ENCODE measurements around the gene DISC1.
"Not testable (repeated sequence)": the region's sequence is repeated elsewhere in the genome, so short reads cannot be mapped to it uniquely, and the experiment has no call there.

DISC1 gene

DNA sequence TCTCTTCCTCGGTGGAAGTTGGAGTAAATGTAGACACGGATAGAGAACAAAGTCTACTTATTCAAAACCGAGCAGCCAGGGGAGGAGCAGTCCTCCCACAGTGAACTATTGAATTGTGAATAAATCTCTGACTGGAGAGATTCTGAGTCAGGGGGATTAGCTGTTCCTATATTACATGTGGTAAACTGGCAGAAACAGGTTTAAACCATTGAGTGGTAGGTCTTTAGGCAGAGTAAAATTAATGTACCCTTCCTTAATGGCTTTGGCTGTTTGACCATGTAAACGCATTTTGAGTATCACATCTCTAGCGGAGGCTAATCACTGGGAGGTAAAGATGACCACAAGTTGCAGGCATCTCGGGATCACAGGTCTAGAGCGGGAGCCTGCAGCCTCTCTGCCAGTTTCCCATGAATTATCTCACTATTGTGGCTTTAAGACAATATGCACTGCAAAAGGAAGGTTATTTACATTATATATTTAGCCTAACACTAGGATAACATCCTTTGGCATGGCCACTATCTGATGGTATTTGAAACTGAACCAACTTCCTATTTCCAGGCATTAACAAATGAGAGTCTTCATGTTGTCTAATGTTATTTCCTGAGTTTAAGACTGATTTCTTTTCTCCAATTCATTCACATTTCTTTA is 7.9 kb upstream of the DISC1 start:
- Histone ChIP-seq H3K27me3 (ENCODE audit: low read length) (no peaks in the 10 kb centered on the region), H3K9me3 (ENCODE audit: insufficient read depth, low read length) (0 out of 2 replicates have a peak, but pooled peaks cover 7% of the 10 kb centered on the region), H2AFZ (ENCODE audit: low read depth, low read length, severe bottlenecking) (no peak overlapping the region), H3K4me3 (ENCODE audit: insufficient read depth, low read length, poor library complexity, severe bottlenecking) (no peak overlapping the region), H3K4me2 (ENCODE audit: low read depth, low read length, poor library complexity, severe bottlenecking) (no peak overlapping the region), H3K27ac (ENCODE audit: low read depth, low read length) (no peak overlapping the region), H3K36me3 (ENCODE audit: low read length) (no peaks in the 10 kb centered on the region), H3K9me2 (replicated peaks; ENCODE audit: insufficient read depth, low read length) (no peaks in the 10 kb centered on the region), H4K20me1 (ENCODE audit: low read depth, low read length) (no peaks in the 10 kb centered on the region), H3K79me2 (ENCODE audit: insufficient read depth, low read length) (no peaks in the 10 kb centered on the region), H3F3A (ENCODE audit: insufficient read depth) (no peaks in the 10 kb centered on the region), H3K9ac (ENCODE audit: low read length) (no peak overlapping the region)
- TF ChIP-seq EZH2phosphoT487 (conservative IDR thresholded peaks at IDR 0.05; ENCODE audit: low read length): no peak
- TF ChIP-seq, protein P1, sequence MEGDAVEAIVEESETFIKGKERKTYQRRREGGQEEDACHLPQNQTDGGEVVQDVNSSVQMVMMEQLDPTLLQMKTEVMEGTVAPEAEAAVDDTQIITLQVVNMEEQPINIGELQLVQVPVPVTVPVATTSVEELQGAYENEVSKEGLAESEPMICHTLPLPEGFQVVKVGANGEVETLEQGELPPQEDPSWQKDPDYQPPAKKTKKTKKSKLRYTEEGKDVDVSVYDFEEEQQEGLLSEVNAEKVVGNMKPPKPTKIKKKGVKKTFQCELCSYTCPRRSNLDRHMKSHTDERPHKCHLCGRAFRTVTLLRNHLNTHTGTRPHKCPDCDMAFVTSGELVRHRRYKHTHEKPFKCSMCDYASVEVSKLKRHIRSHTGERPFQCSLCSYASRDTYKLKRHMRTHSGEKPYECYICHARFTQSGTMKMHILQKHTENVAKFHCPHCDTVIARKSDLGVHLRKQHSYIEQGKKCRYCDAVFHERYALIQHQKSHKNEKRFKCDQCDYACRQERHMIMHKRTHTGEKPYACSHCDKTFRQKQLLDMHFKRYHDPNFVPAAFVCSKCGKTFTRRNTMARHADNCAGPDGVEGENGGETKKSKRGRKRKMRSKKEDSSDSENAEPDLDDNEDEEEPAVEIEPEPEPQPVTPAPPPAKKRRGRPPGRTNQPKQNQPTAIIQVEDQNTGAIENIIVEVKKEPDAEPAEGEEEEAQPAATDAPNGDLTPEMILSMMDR (IDR thresholded peaks at IDR 0.05; ENCODE audit: insufficient read depth, low read length, poor library complexity, severe bottlenecking): no peak

DNA sequence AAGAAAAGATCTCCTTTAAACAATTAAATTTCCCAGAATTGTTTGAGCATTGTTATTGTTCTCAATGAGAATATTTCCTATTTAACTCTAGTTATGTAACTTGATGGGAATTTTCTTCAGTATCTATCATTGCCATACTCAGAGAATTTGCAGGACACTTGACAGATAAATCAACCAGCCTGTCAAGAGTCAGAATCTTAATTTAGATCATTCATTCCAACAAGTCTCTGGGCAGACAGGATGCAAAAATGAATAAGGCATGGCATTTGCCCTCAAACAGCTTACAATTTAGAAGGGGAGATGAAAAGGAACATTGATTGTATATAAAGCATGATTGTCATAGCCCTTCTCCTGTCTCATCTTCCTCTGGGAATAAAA is 7.3 kb upstream of the DISC1 start:
- Histone ChIP-seq H3K27me3 (ENCODE audit: low read length) (no peaks in the 10 kb centered on the region), H3K9ac (ENCODE audit: low read length) (no peak overlapping the region), H4K20me1 (ENCODE audit: low read depth, low read length) (no peaks in the 10 kb centered on the region), H2AFZ (ENCODE audit: low read depth, low read length, severe bottlenecking) (no peak overlapping the region), H3K4me2 (ENCODE audit: low read depth, low read length, poor library complexity, severe bottlenecking) (no peak overlapping the region), H3K27ac (ENCODE audit: low read depth, low read length) (no peak overlapping the region), H3K79me2 (ENCODE audit: insufficient read depth, low read length) (no peaks in the 10 kb centered on the region), H3K4me3 (ENCODE audit: insufficient read depth, low read length, poor library complexity, severe bottlenecking) (no peak overlapping the region), H3K36me3 (ENCODE audit: low read length) (no peaks in the 10 kb centered on the region), H3K9me2 (replicated peaks; ENCODE audit: insufficient read depth, low read length) (no peaks in the 10 kb centered on the region), H3F3A (ENCODE audit: insufficient read depth) (no peaks in the 10 kb centered on the region), H3K9me3 (ENCODE audit: insufficient read depth, low read length) (0 out of 2 replicates have a peak, but pooled peaks cover 7% of the 10 kb centered on the region)
- TF ChIP-seq, protein P1 (IDR thresholded peaks at IDR 0.05; ENCODE audit: insufficient read depth, low read length, poor library complexity, severe bottlenecking): no peak
- no peak for TF ChIP-seq EZH2phosphoT487 (conservative IDR thresholded peaks at IDR 0.05; ENCODE audit: low read length)

DNA sequence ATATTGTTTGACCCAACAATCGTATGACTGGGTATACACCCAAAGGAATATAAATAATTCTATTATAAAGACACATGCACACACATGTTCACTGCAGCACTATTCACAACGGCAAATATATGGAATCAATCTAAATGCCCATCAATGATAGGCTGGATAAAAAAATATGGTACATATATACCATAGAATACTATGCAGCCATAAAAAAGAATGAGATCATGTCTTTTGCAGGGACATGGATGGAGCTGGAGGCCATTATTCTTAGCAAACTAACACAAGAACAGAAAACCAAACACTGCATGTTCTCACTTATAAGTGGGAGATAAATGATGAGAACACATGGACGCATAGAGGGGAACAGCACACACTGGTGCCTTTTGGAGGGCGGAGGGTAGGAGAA is 1.5 kb upstream of the DISC1 start:
- H3K36me3 ChIP-seq (ENCODE audit: low read length); H3K79me2 ChIP-seq (ENCODE audit: insufficient read depth, low read length); H3K4me2 ChIP-seq (ENCODE audit: low read depth, low read length, poor library complexity, severe bottlenecking); H3K9ac ChIP-seq (ENCODE audit: low read length); H4K20me1 ChIP-seq (ENCODE audit: low read depth, low read length); H3K27me3 ChIP-seq (ENCODE audit: low read length); H3K9me3 ChIP-seq (ENCODE audit: insufficient read depth, low read length); H2AFZ ChIP-seq (ENCODE audit: low read depth, low read length, severe bottlenecking); H3F3A ChIP-seq (ENCODE audit: insufficient read depth); H3K27ac ChIP-seq (ENCODE audit: low read depth, low read length); H3K4me3 ChIP-seq (ENCODE audit: insufficient read depth, low read length, poor library complexity, severe bottlenecking); H3K9me2 ChIP-seq (replicated peaks; ENCODE audit: insufficient read depth, low read length): not testable (repeated sequence)

DNA sequence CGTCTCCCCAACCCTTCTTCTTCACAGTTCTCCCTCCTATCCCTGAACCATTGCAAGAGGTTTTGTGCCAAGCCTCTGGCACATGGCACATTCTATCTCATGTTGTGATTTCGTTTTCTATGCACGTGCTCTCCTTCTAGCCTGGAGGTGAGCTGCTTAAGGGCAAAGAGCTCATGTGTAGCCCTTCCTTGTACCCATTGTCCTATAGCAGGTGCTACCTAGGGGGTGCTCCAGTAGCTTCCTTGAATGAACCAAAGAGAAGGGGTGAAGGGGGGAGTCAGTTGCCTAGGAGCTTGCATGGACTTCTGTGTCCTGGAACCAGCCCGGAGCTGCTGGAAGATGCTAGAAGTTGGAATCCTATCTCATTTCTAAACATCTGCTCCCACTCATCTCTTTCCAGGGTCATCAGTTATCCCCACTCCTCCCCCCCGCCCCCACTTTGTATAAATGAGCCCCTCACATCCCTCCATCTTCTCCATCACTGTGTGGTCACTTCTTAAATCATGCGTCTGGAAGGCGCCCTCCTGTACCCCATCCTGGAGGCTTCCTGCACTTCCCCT is 535 bp upstream of the DISC1 start:
- H3K79me2 ChIP-seq (ENCODE audit: insufficient read depth, low read length): no peaks in the 10 kb centered on the region
- H3K9me2 ChIP-seq (replicated peaks; ENCODE audit: insufficient read depth, low read length): no peaks in the 10 kb centered on the region
- peak overlapping the region; percentile 29 for H3K4me2 ChIP-seq (ENCODE audit: low read depth, low read length, poor library complexity, severe bottlenecking)
- H4K20me1 ChIP-seq (ENCODE audit: low read depth, low read length): no peaks in the 10 kb centered on the region
- H3K9me3 ChIP-seq (ENCODE audit: insufficient read depth, low read length): no peaks in the 10 kb centered on the region
- no peaks in the 10 kb centered on the region for H3F3A ChIP-seq (ENCODE audit: insufficient read depth)
- no peak overlapping the region for H3K27ac ChIP-seq (ENCODE audit: low read depth, low read length)
- no peaks in the 10 kb centered on the region for H3K27me3 ChIP-seq (ENCODE audit: low read length)
- no peak overlapping the region for H2AFZ ChIP-seq (ENCODE audit: low read depth, low read length, severe bottlenecking)
- no peak overlapping the region for H3K9ac ChIP-seq (ENCODE audit: low read length)
- no peaks in the 10 kb centered on the region for H3K36me3 ChIP-seq (ENCODE audit: low read length)
- no peak for TF ChIP-seq EZH2phosphoT487 (conservative IDR thresholded peaks at IDR 0.05; ENCODE audit: low read length)
- TF ChIP-seq, protein P1 (IDR thresholded peaks at IDR 0.05; ENCODE audit: insufficient read depth, low read length, poor library complexity, severe bottlenecking): no peak
- no peak overlapping the region for H3K4me3 ChIP-seq (ENCODE audit: insufficient read depth, low read length, poor library complexity, severe bottlenecking)
